VCaP (cell line): ENCODE measurements around the gene SPPL2C.

ENCODE experiments used
- H3K27ac ChIP-seq: fragments of 450-650 bp; 2 replicates; pipeline ENCODE4 v1.5.1; 2017
- CTCF ChIP-seq: fragments of 450-650 bp; conservative IDR thresholded peaks from 2 replicates; pipeline ENCODE4 v1.5.1; 2017; ENCODE audit warnings: mild to moderate bottlenecking, moderate library complexity

Gene SPPL2C

GRCh38 chr17:45851022-45851421 is 6.3 kb downstream of the SPPL2C start:
- TF ChIP-seq CTCF: no peak
- H3K27ac ChIP-seq: no peak overlapping the region

GRCh38 chr17:45851464-45851863 is 6.8 kb downstream of the SPPL2C start:
- no peak overlapping the region for H3K27ac ChIP-seq
- TF ChIP-seq CTCF: no peak

GRCh38 chr17:45851873-45852272 is 7.2 kb downstream of the SPPL2C start:
- H3K27ac ChIP-seq: no peak overlapping the region
- TF ChIP-seq CTCF: no peak

GRCh38 chr17:45852535-45853297 is 8.0 kb downstream of the SPPL2C start:
- no peak overlapping the region for H3K27ac ChIP-seq

GRCh38 chr17:45854209-45854608 is 9.5 kb downstream of the SPPL2C start:
- TF ChIP-seq CTCF: no peak

More at GRCh38 chr17:45852535-45853297, 8.0 kb downstream of the SPPL2C start:
- peak; percentile 96 for TF ChIP-seq CTCF

GRCh38 chr17:45855691-45856336 is 11.1 kb downstream of the SPPL2C start:
- H3K27ac ChIP-seq: no peak overlapping the region
- TF ChIP-seq CTCF: no peak

More at GRCh38 chr17:45854209-45854608, 9.5 kb downstream of the SPPL2C start:
- H3K27ac ChIP-seq: no peak overlapping the region

- TF ChIP-seq CTCF: no peak
- H3K27ac ChIP-seq: no peak overlapping the region
Observed at GRCh38 chr17:45857977-45858708, 13.5 kb downstream of the SPPL2C start.
